ENCODE results near the gene KCNC1. TPM values are rescaled to one million over a fixed set of nuclear protein-coding genes. Genes with fewer than 3 reads are reported as not detected.

Gene KCNC1
- total and polyA plus RNA-seq, 2 experiments from 2014 or later, result 0.11 TPM; not detected in 1

GRCh38 chr11:17801166-17801565 is 66.6 kb downstream of the KCNC1 start:
- Histone ChIP-seq H3K4me1 (ENCODE audit: insufficient read depth) (peaks cover 10% of the 10 kb centered on the region), H3K79me2 (replicated peaks; ENCODE audit: insufficient read depth) (no peaks in the 10 kb centered on the region), H3K4me2 (no peak overlapping the region), H3K4me3 (no peak overlapping the region), H2AFZ (no peak overlapping the region), H3K27ac (ENCODE audit: low read depth) (no peak overlapping the region), H3K27me3 (ENCODE audit: insufficient read depth) (no peaks in the 10 kb centered on the region), H3K9me2 (ENCODE audit: insufficient read depth) (0 out of 2 replicates have a peak, but pooled peaks cover 5% of the 10 kb centered on the region), H4K20me1 (replicated peaks; ENCODE audit: insufficient read depth) (0 out of 2 replicates have a peak, but pooled peaks cover 3% of the 10 kb centered on the region), H3F3A (replicated peaks; ENCODE audit: low read depth) (no peaks in the 10 kb centered on the region), H3K36me3 (ENCODE audit: insufficient read depth) (no peaks in the 10 kb centered on the region)
- ATAC-seq (peak; percentile 96), DNase-seq (ENCODE audit: low spot score) (peak; percentile 89)
- peaks cover 5% of the 10 kb centered on the region; the same call in 1 of the 3 replicates for H3K36me3 Mint-ChIP-seq (ENCODE audit: low read depth)
- H3K4me3 Mint-ChIP-seq, result peak overlapping the region; percentile 25; the same call in 2 of the 3 replicates
- no peak overlapping the region for H3K27ac Mint-ChIP-seq
- peak; percentile 64; the same call in 1 of the 2 replicates for TF ChIP-seq ZNF462 (CRISPR knock-in tag; IDR thresholded peaks at IDR 0.05)
- TF ChIP-seq EZH2 (IDR thresholded peaks at IDR 0.05; ENCODE audit: low read depth, unreplicated experiment), result no peak
- peaks cover 5% of the 10 kb centered on the region; the same call in 1 of the 3 replicates for H3K9me3 Mint-ChIP-seq
- H3K4me1 Mint-ChIP-seq, result peaks cover 20% of the 10 kb centered on the region
- peaks cover 14% of the 10 kb centered on the region for H3K27me3 Mint-ChIP-seq (ENCODE audit: insufficient read depth, low read depth, poor library complexity)

- 0 out of 2 replicates have a peak, but pooled peaks cover 5% of the 10 kb centered on the region for H3K9me2 ChIP-seq (ENCODE audit: insufficient read depth)
- Mint-ChIP-seq H3K9me3 (peaks cover 5% of the 10 kb centered on the region; the same call in 1 of the 3 replicates), H3K27me3 (ENCODE audit: insufficient read depth, low read depth, poor library complexity) (peaks cover 14% of the 10 kb centered on the region), H3K27ac (no peak overlapping the region), H3K4me3 (no peak overlapping the region), H3K4me1 (peaks cover 20% of the 10 kb centered on the region), H3K36me3 (ENCODE audit: low read depth) (peaks cover 5% of the 10 kb centered on the region; the same call in 1 of the 3 replicates)
- 0 out of 2 replicates have a peak, but pooled peaks cover 3% of the 10 kb centered on the region for H4K20me1 ChIP-seq (replicated peaks; ENCODE audit: insufficient read depth)
- H3K4me1 ChIP-seq (ENCODE audit: insufficient read depth), result peaks cover 10% of the 10 kb centered on the region
- H3K27ac ChIP-seq (ENCODE audit: low read depth), result no peak overlapping the region
- H3F3A ChIP-seq (replicated peaks; ENCODE audit: low read depth), result no peaks in the 10 kb centered on the region
- ATAC-seq (no peak), DNase-seq (ENCODE audit: low spot score) (no peak)
- no peak overlapping the region for H3K4me3 ChIP-seq
- H3K79me2 ChIP-seq (replicated peaks; ENCODE audit: insufficient read depth), result no peaks in the 10 kb centered on the region
- no peaks in the 10 kb centered on the region for H3K36me3 ChIP-seq (ENCODE audit: insufficient read depth)
- H3K4me2 ChIP-seq, result no peak overlapping the region
- no peaks in the 10 kb centered on the region for H3K27me3 ChIP-seq (ENCODE audit: insufficient read depth)
- H2AFZ ChIP-seq, result no peak overlapping the region
- TF ChIP-seq CREB1 (CRISPR knock-in tag; IDR thresholded peaks at IDR 0.05; ENCODE audit: low read depth), result no peak
- no peak for TF ChIP-seq CTCF (conservative IDR thresholded peaks at IDR 0.05; ENCODE audit: low read depth in 2 of 2)
- no peak for TF ChIP-seq ZNF114 (CRISPR knock-in tag; IDR thresholded peaks at IDR 0.05)
These were observed 67.9 kb downstream of the KCNC1 start for GRCh38 chr11:17802491-17802890.

Measured in GM23338 (cell line).